Measurements from ENCODE around the gene HDAC6.

DNA sequence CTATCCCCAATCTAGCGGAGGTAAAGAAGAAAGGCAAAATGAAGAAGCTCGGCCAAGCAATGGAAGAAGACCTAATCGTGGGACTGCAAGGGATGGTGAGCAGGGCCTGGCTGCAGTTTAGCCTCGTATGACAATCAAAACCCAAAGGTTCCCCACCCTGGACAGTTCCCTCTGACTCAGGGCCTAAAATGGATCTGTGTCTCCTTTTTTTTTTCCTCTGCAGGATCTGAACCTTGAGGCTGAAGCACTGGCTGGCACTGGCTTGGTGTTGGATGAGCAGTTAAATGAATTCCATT, 986 bp downstream of the HDAC6 start:
- TF ChIP-seq CTCF (IDR thresholded peaks at IDR 0.05) (no peak), EZH2 (IDR thresholded peaks at IDR 0.05) (no peak)
